H9 (cell line): Measurements from ENCODE around the gene DLG1. TPM values are rescaled to one million over a fixed set of nuclear protein-coding genes. Genes with fewer than 3 reads are reported as not detected.

Experiments used
- DNase-seq: peaks from one replicate; pipeline ENCODE4 v3.0.0-alpha.2; 2017
- H2AFZ ChIP-seq: one replicate; pipeline ENCODE4 v1.6.1; 2013; ENCODE audit warnings: mild to moderate bottlenecking, low read length, control low read depth, moderate library complexity
- H2AK5ac ChIP-seq: 2 replicates; pipeline ENCODE4 v1.6.1; 2013; ENCODE audit warnings: low read length, control low read depth, mixed read lengths; ENCODE audit not compliant: insufficient read length
- H2BK120ac ChIP-seq: one replicate; pipeline ENCODE4 v1.6.1; 2013; ENCODE audit warnings: low read depth, mild to moderate bottlenecking, low read length, control low read depth, inconsistent platforms; ENCODE audit not compliant: poor library complexity, severe bottlenecking
- H2BK12ac ChIP-seq: 2 replicates; pipeline ENCODE4 v1.6.1; 2013; ENCODE audit warnings: low read length, control low read depth, mixed read lengths, low read depth; ENCODE audit not compliant: insufficient read length
- H2BK15ac ChIP-seq: 2 replicates; pipeline ENCODE4 v1.6.1; 2013; ENCODE audit warnings: low read depth, low read length, control low read depth
- H2BK20ac ChIP-seq: one replicate; pipeline ENCODE4 v1.6.1; 2013; ENCODE audit warnings: low read depth, mild to moderate bottlenecking, low read length, control low read depth, inconsistent platforms; ENCODE audit not compliant: poor library complexity, severe bottlenecking
- H2BK5ac ChIP-seq: 2 replicates; pipeline ENCODE4 v1.6.1; 2013; ENCODE audit warnings: low read length, control low read depth, mixed read lengths; ENCODE audit not compliant: insufficient read length
- H3K14ac ChIP-seq: 2 replicates; pipeline ENCODE4 v1.6.1; 2013; ENCODE audit warnings: low read length, control low read depth; ENCODE audit not compliant: insufficient read depth
- H3K18ac ChIP-seq: 2 replicates; pipeline ENCODE4 v1.6.1; 2013; ENCODE audit warnings: low read depth, mild to moderate bottlenecking, mixed read lengths, low read length, control low read depth; ENCODE audit not compliant: insufficient read length
- H3K23ac ChIP-seq: 2 replicates; pipeline ENCODE4 v1.6.1; 2013; ENCODE audit warnings: low read length, control low read depth, mixed read lengths, low read depth; ENCODE audit not compliant: insufficient read length
- H3K23me2 ChIP-seq: 2 replicates; pipeline ENCODE4 v1.6.1; 2013; ENCODE audit warnings: low read depth, mild to moderate bottlenecking, mixed read lengths, low read length, control low read depth; ENCODE audit not compliant: insufficient read length, poor library complexity, severe bottlenecking
- H3K27ac ChIP-seq: 2 replicates; pipeline ENCODE4 v1.5.1; 2013; ENCODE audit warnings: low read length, control low read depth, mixed read lengths, low read depth; ENCODE audit not compliant: insufficient read length
- H3K27me3 ChIP-seq: 2 replicates; pipeline ENCODE4 v1.6.1; 2013; ENCODE audit warnings: low read length, control low read depth, inconsistent platforms; ENCODE audit not compliant: insufficient read depth
- H3K4ac ChIP-seq: 2 replicates; pipeline ENCODE4 v1.6.1; 2013; ENCODE audit warnings: low read depth, mild to moderate bottlenecking, control low read depth, inconsistent platforms, low read length, moderate library complexity
- H3K4me1 ChIP-seq: 2 replicates; pipeline ENCODE4 v1.6.1; 2013; ENCODE audit warnings: low read length, control low read depth, inconsistent platforms; ENCODE audit not compliant: insufficient read depth
- H3K4me2 ChIP-seq: 2 replicates; pipeline ENCODE4 v1.6.1; 2013; ENCODE audit warnings: low read length, control low read depth, mixed read lengths; ENCODE audit not compliant: insufficient read length, insufficient read depth
- H3K56ac ChIP-seq: 2 replicates; pipeline ENCODE4 v1.6.1; 2013; ENCODE audit warnings: low read depth, mild to moderate bottlenecking, mixed read lengths, low read length, control low read depth; ENCODE audit not compliant: insufficient read length
- H3K79me1 ChIP-seq: 2 replicates; pipeline ENCODE4 v1.6.1; 2013; ENCODE audit warnings: low read depth, mild to moderate bottlenecking, moderate library complexity, low read length, control low read depth, inconsistent platforms; ENCODE audit not compliant: insufficient read depth, poor library complexity, severe bottlenecking
- H3K79me2 ChIP-seq: 2 replicates; pipeline ENCODE4 v1.6.1; 2013; ENCODE audit warnings: low read length, control low read depth, inconsistent platforms; ENCODE audit not compliant: insufficient read depth
- H3K9ac ChIP-seq: 2 replicates; pipeline ENCODE4 v1.6.1; 2013; ENCODE audit warnings: low read length, control low read depth, mixed read lengths; ENCODE audit not compliant: insufficient read length; ENCODE audit errors: extremely low read depth
- H3K9me3 ChIP-seq: one replicate; pipeline ENCODE4 v1.6.1; 2013; ENCODE audit warnings: low read depth, low read length, inconsistent platforms; ENCODE audit not compliant: control insufficient read depth
- H3T11ph ChIP-seq: one replicate; pipeline ENCODE4 v1.6.1; 2013; ENCODE audit warnings: mild to moderate bottlenecking, low read length, control low read depth, inconsistent platforms
- H4K20me1 ChIP-seq: one replicate; pipeline ENCODE4 v1.6.1; 2013; ENCODE audit not compliant: control insufficient read depth, insufficient read length, insufficient read depth
- H4K5ac ChIP-seq: 2 replicates; pipeline ENCODE4 v1.6.1; 2013; ENCODE audit warnings: low read depth, mild to moderate bottlenecking, mixed read lengths, low read length, control low read depth; ENCODE audit not compliant: insufficient read length
- H4K8ac ChIP-seq: replicated peaks from 2 replicates; pipeline ENCODE4 v1.6.1; 2013; ENCODE audit warnings: low read length, control low read depth, mixed read lengths, low read depth; ENCODE audit not compliant: insufficient read length
- H4K91ac ChIP-seq: 2 replicates; pipeline ENCODE4 v1.6.1; 2013; ENCODE audit warnings: low read depth, mild to moderate bottlenecking, moderate library complexity, mixed read lengths, low read length, control low read depth; ENCODE audit not compliant: insufficient read length
- H3K27ac Mint-ChIP-seq, 3 experiments: 2 replicates in 2 of 3; 3 replicates in 1 of 3; pipeline ENCODE4 v1.8.0; 2020 to 2021; ENCODE audit warnings: mixed read lengths in 3 of 3, mild to moderate bottlenecking in 1 of 3, moderate library complexity in 1 of 3
- H3K27me3 Mint-ChIP-seq: 2 replicates; pipeline ENCODE4 v1.8.0; 2021; ENCODE audit warnings: low read depth, mild to moderate bottlenecking, moderate library complexity, mixed read lengths
- H3K36me3 Mint-ChIP-seq, 3 experiments: 2 replicates in 2 of 3; 3 replicates in 1 of 3; pipeline ENCODE4 v1.8.0; 2020 to 2021; ENCODE audit warnings: low read depth in 3 of 3, mixed read lengths in 3 of 3; ENCODE audit not compliant: insufficient read depth in 1 of 3
- H3K4me1 Mint-ChIP-seq, 2 experiments: 2 replicates each; pipeline ENCODE4 v1.8.0; 2020; ENCODE audit warnings: mixed read lengths in 2 of 2
- H3K4me3 Mint-ChIP-seq, 2 experiments: 2 replicates in 1 of 2; 3 replicates in 1 of 2; pipeline ENCODE4 v1.8.0; 2020 to 2021; ENCODE audit warnings: mild to moderate bottlenecking in 2 of 2, mixed read lengths in 2 of 2, moderate library complexity in 1 of 2
- H3K9me3 Mint-ChIP-seq, 2 experiments: 2 replicates in 1 of 2; 3 replicates in 1 of 2; pipeline ENCODE4 v1.8.0; 2020; ENCODE audit warnings: mild to moderate bottlenecking in 2 of 2, mixed read lengths in 2 of 2, moderate library complexity in 1 of 2
- WGBS: extraction: QIAGEN DNeasy Blood & Tissue Kit; methylation state at CpG from one replicate; pipeline ENCODE4 v1.1.7; 2013; ENCODE audit warnings: missing lambda C conversion rate, low lambda C conversion rate, mixed read lengths; ENCODE audit not compliant: insufficient read length; ENCODE audit errors: extremely low coverage; 5-methylcytosine and 5-hydroxymethylcytosine counted together
- total RNA-seq: library from RNA; stranded (reverse); gene quantifications from 2 replicates; pipeline ENCODE4 v1.2.1, GENCODE V29; 2021
- TF ChIP-seq, protein P1 (sequence below): fragments of 200-600 bp; sonication (generic); conservative IDR thresholded peaks from 3 replicates; pipeline ENCODE4 v1.8.0; 2021; ENCODE audit warnings: antibody characterized with exemption, mild to moderate bottlenecking

DLG1 gene
- total RNA-seq, 1 experiment from 2014 or later: 84.1 TPM

DNA sequence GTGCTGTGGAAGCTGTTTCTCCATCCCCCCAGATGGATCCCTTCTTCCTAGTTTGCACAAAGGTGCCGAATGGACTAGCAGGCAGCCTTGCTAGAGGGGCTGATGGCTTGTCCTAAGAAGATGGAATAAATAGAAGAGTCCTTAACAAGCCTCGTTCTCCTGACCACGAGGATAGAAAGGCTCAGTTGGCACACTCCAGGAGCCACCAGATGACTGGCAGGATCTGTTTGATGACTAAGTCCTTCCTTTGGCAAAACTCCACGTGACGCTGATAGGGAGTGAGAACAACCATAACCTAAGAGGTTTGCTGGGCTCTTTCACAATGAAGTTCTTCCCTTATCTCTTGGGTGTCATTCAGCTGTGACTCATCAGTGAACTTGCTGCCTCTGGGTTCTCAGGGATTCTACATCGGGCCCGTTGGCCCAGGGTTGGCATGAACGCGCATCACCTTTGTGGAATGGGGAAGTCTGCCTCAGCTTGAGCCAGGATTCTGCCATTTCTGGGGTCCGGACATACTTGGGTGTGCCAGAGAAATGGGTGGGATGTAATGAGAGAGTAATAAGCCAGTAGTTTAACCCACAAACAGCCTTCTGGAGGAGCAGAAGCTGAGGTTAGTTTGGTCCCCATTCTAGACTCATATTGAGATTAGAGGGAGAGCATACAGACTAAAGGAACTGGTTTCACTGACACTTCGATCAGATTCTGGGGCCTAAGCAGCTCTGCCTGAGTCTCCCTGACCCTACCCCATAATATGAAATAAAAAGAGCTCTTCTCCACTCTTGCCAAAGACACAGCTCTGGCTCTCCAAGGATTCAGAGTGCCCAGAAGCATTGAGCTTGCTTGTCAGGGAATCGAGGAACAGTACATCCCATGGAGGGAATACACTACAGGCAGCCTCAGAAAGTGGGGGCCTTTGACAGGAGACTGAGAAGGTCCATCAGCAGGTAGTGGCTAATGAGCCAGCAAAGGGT, 266.8 kb downstream of the DLG1 start:
- Mint-ChIP-seq H3K36me3 (no peaks in the 10 kb centered on the region), H3K27ac (no peak overlapping the region), H3K4me3 (no peak overlapping the region), H3K9me3 (peaks cover 3% of the 10 kb centered on the region in 2 experiments; a peak in 2 of 5 replicates), H3K27me3 (peaks cover 43% of the 10 kb centered on the region), H3K4me1 (peaks cover 3 to 8% of the 10 kb centered on the region in 2 experiments; a peak in 2 of 4 replicates)
- Histone ChIP-seq H3K79me2 (no peaks in the 10 kb centered on the region), H3K4ac (no peak overlapping the region), H2BK12ac (no peak overlapping the region), H2BK120ac (no peak overlapping the region), H3K23me2 (no peaks in the 10 kb centered on the region), H2BK5ac (no peak overlapping the region), H3K9ac (no peak overlapping the region), H3K9me3 (no peaks in the 10 kb centered on the region), H3K14ac (no peak overlapping the region), H2AK5ac (no peak overlapping the region), H3K27ac (no peak overlapping the region), H4K8ac (no peak overlapping the region), H3K23ac (no peak overlapping the region), H3K18ac (no peak overlapping the region), H3K56ac (no peak overlapping the region), H4K5ac (no peak overlapping the region), H3K79me1 (no peaks in the 10 kb centered on the region), H2BK20ac (no peak overlapping the region), H3T11ph (no peak overlapping the region), H3K4me1 (no peaks in the 10 kb centered on the region; the same call in 1 of the 2 replicates), H2BK15ac (no peak overlapping the region), H3K4me2 (no peak overlapping the region), H3K27me3 (no peaks in the 10 kb centered on the region; the same call in 1 of the 2 replicates), H2AFZ (no peak overlapping the region), H4K20me1 (no peaks in the 10 kb centered on the region), H4K91ac (no peak overlapping the region)
- TF ChIP-seq, protein P1, sequence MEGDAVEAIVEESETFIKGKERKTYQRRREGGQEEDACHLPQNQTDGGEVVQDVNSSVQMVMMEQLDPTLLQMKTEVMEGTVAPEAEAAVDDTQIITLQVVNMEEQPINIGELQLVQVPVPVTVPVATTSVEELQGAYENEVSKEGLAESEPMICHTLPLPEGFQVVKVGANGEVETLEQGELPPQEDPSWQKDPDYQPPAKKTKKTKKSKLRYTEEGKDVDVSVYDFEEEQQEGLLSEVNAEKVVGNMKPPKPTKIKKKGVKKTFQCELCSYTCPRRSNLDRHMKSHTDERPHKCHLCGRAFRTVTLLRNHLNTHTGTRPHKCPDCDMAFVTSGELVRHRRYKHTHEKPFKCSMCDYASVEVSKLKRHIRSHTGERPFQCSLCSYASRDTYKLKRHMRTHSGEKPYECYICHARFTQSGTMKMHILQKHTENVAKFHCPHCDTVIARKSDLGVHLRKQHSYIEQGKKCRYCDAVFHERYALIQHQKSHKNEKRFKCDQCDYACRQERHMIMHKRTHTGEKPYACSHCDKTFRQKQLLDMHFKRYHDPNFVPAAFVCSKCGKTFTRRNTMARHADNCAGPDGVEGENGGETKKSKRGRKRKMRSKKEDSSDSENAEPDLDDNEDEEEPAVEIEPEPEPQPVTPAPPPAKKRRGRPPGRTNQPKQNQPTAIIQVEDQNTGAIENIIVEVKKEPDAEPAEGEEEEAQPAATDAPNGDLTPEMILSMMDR: no peak
- DNase-seq: no peak
- no CpG with 5 or more reads among the region's 12 CpGs for WGBS
